Karpas-422 (cell line): ENCODE results near the gene SKIDA1. TPM values are rescaled to one million over a fixed set of nuclear protein-coding genes. Genes with fewer than 3 reads are reported as not detected.

Source experiments
- DNase-seq: peaks from one replicate; pipeline ENCODE4 v3.0.0-alpha.2; 2015
- H2AFZ ChIP-seq: fragments of 200-600 bp; sonication (generic); 2 replicates; pipeline ENCODE4 v1.6.1; 2014; ENCODE audit warnings: antibody characterized with exemption, low read length, mixed read lengths
- H3K27ac ChIP-seq: fragments of 200-600 bp; sonication (generic); 2 replicates; pipeline ENCODE4 v1.5.1; 2014; ENCODE audit warnings: mild to moderate bottlenecking, low read length, moderate library complexity
- H3K27me3 ChIP-seq: fragments of 200-600 bp; sonication (generic); 2 replicates; pipeline ENCODE4 v1.6.1; 2014; ENCODE audit warnings: low read length, mixed read lengths
- H3K36me3 ChIP-seq: fragments of 200-600 bp; sonication (generic); 2 replicates; pipeline ENCODE4 v1.6.1; 2014; ENCODE audit warnings: low read length, mixed read lengths; ENCODE audit not compliant: insufficient read depth
- H3K4me1 ChIP-seq: fragments of 200-600 bp; sonication (generic); 2 replicates; pipeline ENCODE4 v1.6.1; 2014; ENCODE audit warnings: mild to moderate bottlenecking, low read length, mixed read lengths
- H3K4me2 ChIP-seq: fragments of 200-600 bp; sonication (generic); 2 replicates; pipeline ENCODE4 v1.6.1; 2014; ENCODE audit warnings: low read length, low read depth, mild to moderate bottlenecking; ENCODE audit not compliant: poor library complexity, severe bottlenecking
- H3K4me3 ChIP-seq: fragments of 200-600 bp; sonication (generic); 2 replicates; pipeline ENCODE4 v1.5.1; 2014; ENCODE audit warnings: mild to moderate bottlenecking, antibody characterized with exemption, low read length, mixed read lengths
- H3K79me2 ChIP-seq: fragments of 200-600 bp; sonication (generic); 2 replicates; pipeline ENCODE4 v1.6.1; 2014; ENCODE audit warnings: mild to moderate bottlenecking, low read length, mixed read lengths
- H3K9ac ChIP-seq: fragments of 200-600 bp; sonication (generic); 2 replicates; pipeline ENCODE4 v1.6.0; 2014; ENCODE audit warnings: low read length
- H3K9me2 ChIP-seq: fragments of 200-600 bp; sonication (generic), shearing (Covaris generic); replicated peaks from 2 replicates; pipeline ENCODE4 v1.6.0; 2014; ENCODE audit warnings: mild to moderate bottlenecking, low read length, moderate library complexity; ENCODE audit not compliant: insufficient read depth
- H3K9me3 ChIP-seq: fragments of 300-700, 200-600 bp; sonication (generic); 2 replicates; pipeline ENCODE4 v1.6.1; 2014; ENCODE audit warnings: low read length, mixed read lengths
- H4K20me1 ChIP-seq: fragments of 200-600 bp; sonication (generic); 2 replicates; pipeline ENCODE4 v1.6.1; 2014; ENCODE audit warnings: mild to moderate bottlenecking, antibody characterized with exemption, low read length, low read depth; ENCODE audit not compliant: insufficient read depth
- total RNA-seq: library from RNA; depleted of rRNA; stranded (reverse); fragments of >200 nt; shearing (Covaris generic); gene quantifications from 2 replicates; pipeline ENCODE4 v1.2.3, GENCODE V29; 2014; ENCODE audit warnings: low replicate concordance

The SKIDA1 gene
- total RNA-seq, 1 experiment from 2014 or later = 0.22 TPM

DNA sequence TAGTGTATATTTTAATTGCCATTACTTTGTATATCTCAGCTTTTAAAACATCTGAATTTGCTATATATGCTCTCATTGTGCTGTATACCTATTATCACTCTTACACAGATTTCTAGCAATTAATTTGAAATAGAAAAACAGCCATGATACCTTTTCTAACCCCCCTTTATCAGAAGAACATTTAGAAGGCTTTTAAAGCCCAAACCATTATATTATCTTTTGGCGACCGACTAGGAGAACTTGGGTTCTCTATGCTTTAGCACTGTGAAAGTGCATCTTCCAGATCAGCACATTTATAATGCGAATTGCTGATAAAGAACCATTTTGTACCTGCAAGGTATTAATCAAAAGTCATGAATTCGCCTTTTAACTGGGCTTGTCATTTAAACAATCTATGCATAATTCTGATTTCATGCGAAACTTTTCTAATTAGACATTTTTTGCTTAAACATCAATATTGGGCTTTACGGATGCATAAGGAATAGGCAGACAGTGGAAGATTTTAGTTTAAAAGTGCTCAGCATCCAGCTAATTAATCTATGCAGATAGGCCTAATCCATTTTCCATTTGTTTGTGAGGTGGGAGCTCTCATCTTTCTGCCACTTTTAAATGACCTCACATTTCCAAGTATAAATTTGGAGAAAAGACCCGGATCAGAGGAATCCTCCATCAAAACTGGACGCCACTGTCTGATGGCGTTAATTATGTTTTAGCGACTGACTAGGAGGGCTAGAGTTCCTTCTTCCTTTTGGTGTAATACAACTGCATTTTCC lies 7.4 kb upstream of the SKIDA1 start:
- peaks cover 4% of the 10 kb centered on the region; the same call in 1 of the 2 replicates for H3K36me3 ChIP-seq
- peak overlapping the region; percentile 90 for H3K4me2 ChIP-seq
- peaks cover 28% of the 10 kb centered on the region for H3K4me1 ChIP-seq
- peak overlapping the region; percentile 83 for H3K4me3 ChIP-seq
- no peak for DNase-seq
- peak overlapping the region; percentile 66 for H3K27ac ChIP-seq
- H3K9ac ChIP-seq = peak overlapping the region; percentile 88
- peak overlapping the region; percentile 44 for H2AFZ ChIP-seq
- no peaks in the 10 kb centered on the region for H3K9me2 ChIP-seq
- no peaks in the 10 kb centered on the region for H4K20me1 ChIP-seq
- H3K79me2 ChIP-seq = peaks cover 31% of the 10 kb centered on the region
- no peaks in the 10 kb centered on the region for H3K9me3 ChIP-seq
- no peaks in the 10 kb centered on the region for H3K27me3 ChIP-seq

DNA sequence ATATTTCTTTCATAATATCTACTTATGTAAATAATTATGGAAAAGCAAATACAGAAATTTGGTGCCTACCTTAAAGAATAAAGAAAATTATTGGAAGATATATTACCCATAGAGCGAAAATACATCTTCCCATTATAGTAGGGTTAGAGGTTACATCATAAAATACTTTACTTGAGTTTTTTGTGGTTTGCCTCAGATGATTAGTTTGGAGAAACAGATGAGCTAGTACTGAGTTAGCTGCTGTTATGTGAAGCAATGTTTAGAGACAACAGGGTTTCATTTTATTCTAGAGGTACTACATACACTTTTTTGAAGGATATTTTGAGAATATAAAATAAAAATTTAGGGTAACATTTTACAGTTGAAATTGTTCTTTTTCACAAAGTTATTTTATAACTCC lies 5.7 kb upstream of the SKIDA1 start:
- no peaks in the 10 kb centered on the region for H3K27me3 ChIP-seq
- no peaks in the 10 kb centered on the region; the same call in 1 of the 2 replicates for H3K36me3 ChIP-seq
- H2AFZ ChIP-seq = no peak overlapping the region
- H3K79me2 ChIP-seq = peaks cover 15% of the 10 kb centered on the region
- H3K4me1 ChIP-seq = peaks cover 44% of the 10 kb centered on the region
- H3K9ac ChIP-seq = no peak overlapping the region
- H3K4me2 ChIP-seq = no peak overlapping the region
- H4K20me1 ChIP-seq = no peaks in the 10 kb centered on the region
- H3K4me3 ChIP-seq = no peak overlapping the region
- no peaks in the 10 kb centered on the region for H3K9me2 ChIP-seq
- DNase-seq = no peak
- H3K9me3 ChIP-seq = no peaks in the 10 kb centered on the region
- no peak overlapping the region for H3K27ac ChIP-seq

DNA sequence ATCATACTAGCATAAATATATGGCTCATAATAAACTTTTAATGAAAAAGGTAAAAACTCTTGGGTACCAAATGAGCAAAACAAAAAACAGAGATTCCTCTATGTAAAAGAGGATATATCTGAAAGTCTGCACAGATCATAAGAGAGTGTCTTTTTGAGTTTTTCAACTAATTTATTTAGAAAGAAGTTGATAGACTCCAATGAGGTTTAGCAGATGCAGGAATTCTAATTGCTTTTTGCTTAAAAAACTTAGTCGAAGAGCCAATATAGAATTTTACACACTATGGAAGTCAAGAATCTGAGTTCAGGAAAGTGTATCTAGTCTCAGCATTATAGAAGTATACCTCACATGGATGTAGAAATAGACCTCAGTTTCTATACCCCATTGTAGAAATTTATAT lies 5.2 kb upstream of the SKIDA1 start:
- H3K4me1 ChIP-seq = peaks cover 45% of the 10 kb centered on the region
- H3K36me3 ChIP-seq = no peaks in the 10 kb centered on the region; the same call in 1 of the 2 replicates
- 0 out of 2 replicates have a peak overlapping the region, but pooled peaks have one; percentile 20 for H2AFZ ChIP-seq
- H4K20me1 ChIP-seq = no peaks in the 10 kb centered on the region
- no peak overlapping the region for H3K9ac ChIP-seq
- H3K79me2 ChIP-seq = peaks cover 9% of the 10 kb centered on the region
- H3K4me2 ChIP-seq = no peak overlapping the region
- no peaks in the 10 kb centered on the region for H3K27me3 ChIP-seq
- no peak overlapping the region for H3K27ac ChIP-seq
- no peak overlapping the region for H3K4me3 ChIP-seq
- H3K9me3 ChIP-seq = no peaks in the 10 kb centered on the region
- no peaks in the 10 kb centered on the region for H3K9me2 ChIP-seq
- DNase-seq = no peak

DNA sequence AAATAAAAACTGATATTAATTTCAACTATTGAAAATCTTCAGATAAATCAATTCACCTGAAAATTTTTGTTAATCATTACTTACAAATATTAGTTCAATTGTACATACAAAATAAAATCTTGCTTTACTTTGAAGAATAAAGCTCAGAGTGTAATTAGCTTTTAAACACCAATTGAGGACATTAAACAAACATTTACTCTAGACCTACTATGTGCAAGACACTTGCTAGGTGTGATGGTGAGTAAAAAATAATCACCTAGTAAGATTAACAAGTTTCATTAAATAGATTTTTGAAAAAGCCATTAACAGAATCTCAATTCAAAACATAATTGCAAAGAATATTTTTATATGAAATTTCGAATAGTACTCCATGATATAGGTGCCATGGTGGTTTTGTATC lies 4.7 kb upstream of the SKIDA1 start:
- H3K9ac ChIP-seq = no peak overlapping the region
- H3K9me3 ChIP-seq = no peaks in the 10 kb centered on the region
- H3K36me3 ChIP-seq = no peaks in the 10 kb centered on the region
- no peaks in the 10 kb centered on the region for H4K20me1 ChIP-seq
- no peak overlapping the region for H3K4me3 ChIP-seq
- no peak for DNase-seq
- no peak overlapping the region for H3K4me2 ChIP-seq
- H3K4me1 ChIP-seq = peaks cover 45% of the 10 kb centered on the region
- peaks cover 5% of the 10 kb centered on the region for H3K79me2 ChIP-seq
- no peaks in the 10 kb centered on the region for H3K27me3 ChIP-seq
- 0 out of 2 replicates have a peak overlapping the region, but pooled peaks have one; percentile 20 for H2AFZ ChIP-seq
- no peaks in the 10 kb centered on the region for H3K9me2 ChIP-seq
- no peak overlapping the region for H3K27ac ChIP-seq

DNA sequence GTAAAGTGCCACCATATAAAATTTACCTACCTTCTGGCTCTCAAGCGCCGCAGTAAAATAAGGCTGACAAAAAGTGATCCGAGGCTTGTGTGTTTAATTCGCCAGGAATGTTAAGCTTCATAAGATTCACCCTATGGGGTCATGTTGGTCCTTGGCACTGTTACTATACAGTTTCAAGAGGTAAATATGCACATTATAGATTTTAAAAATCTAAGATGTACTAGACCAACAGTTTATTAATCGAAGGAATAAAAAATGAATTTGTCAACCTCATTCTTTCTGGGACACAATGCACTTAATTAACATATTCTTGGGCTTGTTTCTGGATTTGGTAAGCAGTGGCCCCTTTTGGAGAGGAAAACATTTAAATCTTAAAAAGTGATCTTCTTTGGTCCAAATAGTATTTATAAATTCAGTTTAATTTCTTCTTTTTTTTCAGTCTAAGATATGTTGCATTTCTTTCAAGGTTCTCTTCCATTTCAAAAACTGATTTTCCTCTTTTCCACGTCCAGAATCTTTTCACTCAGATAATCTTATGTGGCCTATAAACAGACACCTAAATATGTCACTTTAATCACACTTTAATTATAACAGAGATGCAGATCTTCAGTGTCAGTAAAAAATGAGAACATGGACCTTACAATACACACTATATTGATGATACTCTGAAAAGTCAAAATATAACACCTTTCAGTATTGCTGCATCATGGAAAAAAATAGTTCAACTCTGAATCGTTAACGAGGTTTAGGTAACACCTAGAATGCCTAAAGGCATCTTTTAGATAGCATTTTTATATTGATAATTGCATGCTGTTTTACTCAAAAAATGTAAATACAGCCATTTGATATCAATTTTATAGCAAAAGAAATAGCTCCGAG lies 3.8 kb upstream of the SKIDA1 start:
- Histone ChIP-seq H3K27me3 (no peaks in the 10 kb centered on the region), H3K4me3 (no peak overlapping the region), H3K9me3 (no peaks in the 10 kb centered on the region), H2AFZ (no peak overlapping the region), H3K4me2 (no peak overlapping the region), H3K36me3 (no peaks in the 10 kb centered on the region), H3K9me2 (no peaks in the 10 kb centered on the region), H3K27ac (no peak overlapping the region), H3K9ac (no peak overlapping the region), H3K79me2 (no peaks in the 10 kb centered on the region), H4K20me1 (no peaks in the 10 kb centered on the region), H3K4me1 (peaks cover 48% of the 10 kb centered on the region)
- DNase-seq = no peak

DNA sequence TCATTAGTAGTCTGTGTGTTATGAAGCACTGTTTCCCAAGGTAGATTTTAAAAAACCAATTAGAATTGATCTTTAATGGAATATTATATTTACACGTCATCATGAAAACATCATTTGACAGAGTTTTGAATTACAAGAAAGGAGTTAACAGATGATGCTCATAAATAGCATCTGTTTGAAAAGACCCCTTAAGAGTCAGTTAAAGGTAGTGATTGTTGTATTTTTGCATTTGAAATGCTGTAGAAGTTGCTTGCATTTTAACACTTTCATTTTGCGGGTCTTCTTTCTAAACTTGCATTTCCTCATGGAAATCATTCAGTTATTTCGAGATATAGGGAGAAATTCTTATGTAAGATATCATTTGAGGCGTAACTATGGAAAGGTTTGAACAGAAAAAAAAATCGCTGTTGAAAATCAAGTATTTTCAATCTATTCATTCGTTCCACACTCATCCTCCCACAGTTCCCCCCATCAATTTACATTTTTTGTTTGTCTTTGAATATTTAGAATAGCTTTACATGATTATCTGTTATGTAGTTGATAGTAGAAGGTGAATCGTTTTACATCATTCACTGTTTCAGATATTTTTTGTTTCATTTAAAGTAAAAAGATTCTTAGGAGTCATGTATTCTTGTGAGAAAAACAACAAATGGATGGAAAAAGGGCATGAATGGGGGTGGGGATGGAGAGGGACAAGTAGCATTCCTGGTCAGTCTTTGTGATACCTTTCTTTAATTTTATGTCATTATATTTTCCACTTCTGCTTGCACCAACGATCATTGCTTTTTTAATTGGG lies 3.0 kb upstream of the SKIDA1 start:
- H3K36me3 ChIP-seq = no peaks in the 10 kb centered on the region
- H3K79me2 ChIP-seq = no peaks in the 10 kb centered on the region
- H4K20me1 ChIP-seq = no peaks in the 10 kb centered on the region
- peaks cover 46% of the 10 kb centered on the region for H3K4me1 ChIP-seq
- H3K4me3 ChIP-seq = no peak overlapping the region
- no peak overlapping the region for H2AFZ ChIP-seq
- H3K9me3 ChIP-seq = no peaks in the 10 kb centered on the region
- no peaks in the 10 kb centered on the region for H3K9me2 ChIP-seq
- no peaks in the 10 kb centered on the region for H3K27me3 ChIP-seq
- H3K27ac ChIP-seq = no peak overlapping the region
- no peak for DNase-seq
- H3K9ac ChIP-seq = no peak overlapping the region
- peak overlapping the region; percentile 78 for H3K4me2 ChIP-seq

DNA sequence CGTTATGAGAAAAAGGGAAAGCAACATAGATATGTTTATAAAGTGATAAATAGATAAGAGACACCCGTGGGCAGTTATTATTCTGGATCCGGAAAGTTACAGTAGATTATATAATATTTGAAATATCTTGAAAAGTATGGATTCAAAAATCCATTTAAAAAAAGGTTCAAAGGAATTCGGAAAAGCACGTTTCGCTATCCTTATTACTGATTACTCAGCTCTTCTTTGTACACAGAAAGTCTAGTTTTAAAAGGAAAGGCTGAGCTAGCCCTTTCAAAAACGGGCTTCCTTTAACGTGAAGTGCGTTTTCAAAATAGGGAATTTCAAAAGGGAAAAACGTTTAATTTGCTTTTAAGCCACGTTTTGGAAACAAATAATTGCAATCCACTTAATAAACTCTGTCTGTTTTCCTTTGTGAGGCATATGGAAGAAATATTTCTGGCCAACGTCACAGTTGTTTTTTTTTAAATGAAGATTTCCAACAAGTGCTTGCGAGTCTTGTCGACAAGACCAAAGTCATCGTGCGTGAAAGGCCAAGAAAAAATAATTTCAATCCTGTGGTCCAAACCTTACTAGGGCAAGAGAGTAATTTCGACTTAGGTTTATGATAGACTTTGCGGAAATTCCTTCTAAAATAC lies 2.2 kb upstream of the SKIDA1 start:
- Histone ChIP-seq H3K4me3 (peak overlapping the region; percentile 75), H3K4me1 (peaks cover 39% of the 10 kb centered on the region), H3K9me2 (no peaks in the 10 kb centered on the region), H3K9ac (peak overlapping the region; percentile 69), H3K36me3 (no peaks in the 10 kb centered on the region), H3K79me2 (no peaks in the 10 kb centered on the region), H3K27ac (no peak overlapping the region), H3K27me3 (no peaks in the 10 kb centered on the region), H2AFZ (peak overlapping the region; percentile 90), H3K4me2 (peak overlapping the region; percentile 78), H3K9me3 (no peaks in the 10 kb centered on the region), H4K20me1 (no peaks in the 10 kb centered on the region)
- DNase-seq = no peak
